GM18858 (cell line): ENCODE measurements around the gene OLR1.

Source experiments
- ATAC-seq: cut with Tn5 transposase; IDR thresholded peaks from one replicate; pipeline ENCODE4 v1.9.1; 2021; ENCODE audit not compliant: unreplicated experiment

OLR1 gene

DNA sequence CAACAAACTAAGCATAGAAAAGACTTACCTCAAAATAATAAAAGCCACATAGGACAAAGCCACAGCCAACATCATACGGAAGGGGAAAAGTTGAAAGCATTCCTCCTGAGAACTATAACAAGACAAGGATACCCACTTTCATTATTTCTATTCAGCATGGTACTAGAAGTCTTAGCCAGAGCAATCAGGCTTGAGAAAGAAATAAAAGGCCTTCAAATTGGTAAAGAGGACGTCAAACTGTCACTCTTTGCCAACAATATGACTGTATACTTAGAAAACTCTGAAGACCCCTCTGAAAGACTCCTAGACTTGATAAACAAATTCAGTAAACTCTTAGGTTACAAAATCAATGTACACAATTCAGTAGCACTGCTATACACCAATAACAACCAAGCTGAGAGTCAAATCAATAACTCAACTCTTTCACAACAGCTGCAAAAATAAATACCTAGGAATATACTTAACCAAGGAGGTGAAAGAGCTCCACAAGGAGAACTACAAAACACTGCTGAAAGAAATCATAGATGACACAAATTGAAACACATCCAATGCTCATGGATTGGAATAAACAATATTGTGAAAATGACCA, 61.6 kb downstream of the OLR1 start:
- ATAC-seq, result no peak
